ENCODE measurements around the gene ZNF878. TPM values are rescaled to one million over a fixed set of nuclear protein-coding genes. Genes with fewer than 3 reads are reported as not detected.

The ZNF878 gene
- total RNA-seq (2022) (not detected in 2 replicates), Bru-seq, nascent RNA (not detected), BruChase-seq, experiment 1, labeled RNA remaining after a 6-hour chase (not detected), BruChase-seq, experiment 2, labeled RNA remaining after a 2-hour chase (not detected)
- long read RNA-seq, result 0 reads

DNA sequence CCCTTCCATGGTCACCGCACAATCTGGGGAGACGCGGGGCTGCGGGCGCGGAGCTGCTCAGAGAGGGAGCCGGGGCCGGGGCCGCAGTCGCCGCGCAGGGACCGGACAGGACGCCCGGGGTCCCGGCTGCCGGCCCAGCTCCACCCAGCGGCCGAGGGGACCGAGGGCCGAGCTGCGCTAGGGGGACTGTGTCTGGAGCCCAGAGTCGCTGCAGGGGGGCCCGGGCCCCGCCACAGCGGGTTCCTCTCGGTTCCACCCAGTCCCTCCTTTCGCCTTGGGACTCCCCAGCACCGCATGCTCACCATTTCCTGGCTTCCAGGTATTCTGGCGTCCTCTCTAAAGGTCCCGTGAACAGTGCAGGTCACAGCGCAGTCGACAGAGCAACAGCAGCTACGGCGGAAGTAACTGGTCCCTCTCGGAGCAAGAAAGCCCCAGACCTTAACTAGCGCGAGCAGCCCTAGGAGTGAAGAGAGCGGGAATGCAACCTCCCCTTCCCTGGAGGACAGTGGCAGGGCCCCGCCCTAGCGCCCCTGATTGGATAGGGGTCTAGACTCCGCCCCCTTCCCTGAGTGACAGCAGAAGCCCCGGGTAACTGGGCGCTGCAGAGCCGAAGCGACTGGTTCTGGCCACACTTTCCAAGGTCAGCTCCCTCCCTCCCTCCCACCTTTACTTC lies at the start of gene ZNF878:
Gene ZNF878, minus strand, starts transcription at position 465 of the 673 bp plus-strand sequence. Its CDS starts 160 bp downstream, at position 305.
- no peak within 1 kb of the TSS for H3K27ac Mint-ChIP-seq (ENCODE audit: low read depth, unreplicated experiment)
- H3K27me3 Mint-ChIP-seq (ENCODE audit: insufficient read depth, unreplicated experiment), result no peaks in the 10 kb centered on the region
- intact Hi-C loops (cut with micrococcal nuclease), result no loop called here
- ChIA-PET POLR2A (no interaction called here), CTCF (no interaction called here)
- TF ChIP-seq, protein P1, sequence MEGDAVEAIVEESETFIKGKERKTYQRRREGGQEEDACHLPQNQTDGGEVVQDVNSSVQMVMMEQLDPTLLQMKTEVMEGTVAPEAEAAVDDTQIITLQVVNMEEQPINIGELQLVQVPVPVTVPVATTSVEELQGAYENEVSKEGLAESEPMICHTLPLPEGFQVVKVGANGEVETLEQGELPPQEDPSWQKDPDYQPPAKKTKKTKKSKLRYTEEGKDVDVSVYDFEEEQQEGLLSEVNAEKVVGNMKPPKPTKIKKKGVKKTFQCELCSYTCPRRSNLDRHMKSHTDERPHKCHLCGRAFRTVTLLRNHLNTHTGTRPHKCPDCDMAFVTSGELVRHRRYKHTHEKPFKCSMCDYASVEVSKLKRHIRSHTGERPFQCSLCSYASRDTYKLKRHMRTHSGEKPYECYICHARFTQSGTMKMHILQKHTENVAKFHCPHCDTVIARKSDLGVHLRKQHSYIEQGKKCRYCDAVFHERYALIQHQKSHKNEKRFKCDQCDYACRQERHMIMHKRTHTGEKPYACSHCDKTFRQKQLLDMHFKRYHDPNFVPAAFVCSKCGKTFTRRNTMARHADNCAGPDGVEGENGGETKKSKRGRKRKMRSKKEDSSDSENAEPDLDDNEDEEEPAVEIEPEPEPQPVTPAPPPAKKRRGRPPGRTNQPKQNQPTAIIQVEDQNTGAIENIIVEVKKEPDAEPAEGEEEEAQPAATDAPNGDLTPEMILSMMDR (IDR thresholded peaks at IDR 0.05; ENCODE audit: unreplicated experiment), result no peak
- H3K9me3 Mint-ChIP-seq (ENCODE audit: unreplicated experiment), result peaks cover 15% of the 10 kb centered on the region
- peak within 1 kb of the TSS; percentile 5 for H3K4me3 Mint-ChIP-seq (ENCODE audit: unreplicated experiment)
- no peaks in the 10 kb centered on the region for H3K36me3 Mint-ChIP-seq (ENCODE audit: insufficient read depth, unreplicated experiment)
- no TSS peak for BruUV-seq (replicated peaks)
- DNase-seq (ENCODE audit: unreplicated experiment), result no peak
- H3K4me1 Mint-ChIP-seq (ENCODE audit: insufficient read depth, unreplicated experiment), result no peaks in the 10 kb centered on the region

DNA sequence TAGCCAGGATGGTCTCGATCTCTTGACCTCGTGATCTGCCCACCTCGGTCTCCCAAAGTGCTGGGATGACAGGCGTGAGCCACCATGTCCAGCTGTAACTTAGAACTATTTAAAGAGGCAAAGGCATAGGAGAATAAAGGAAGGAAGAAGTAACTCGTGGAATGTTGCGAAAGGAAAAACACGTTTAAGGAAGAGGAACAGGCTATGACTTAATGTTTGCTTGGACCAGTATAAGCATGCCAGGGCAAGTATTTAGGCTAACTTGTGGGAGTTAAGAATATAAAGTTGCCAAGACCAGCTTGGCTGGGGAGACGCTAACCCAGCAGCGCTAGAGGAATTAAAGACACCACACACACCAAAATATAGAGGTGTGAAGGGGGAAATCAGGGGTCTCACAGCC lies 45.3 kb upstream of the ZNF878 start:
- Mint-ChIP-seq H3K36me3 (ENCODE audit: insufficient read depth, unreplicated experiment) (no peaks in the 10 kb centered on the region), H3K4me1 (ENCODE audit: insufficient read depth, unreplicated experiment) (no peaks in the 10 kb centered on the region), H3K27ac (ENCODE audit: low read depth, unreplicated experiment) (no peak overlapping the region), H3K4me3 (ENCODE audit: unreplicated experiment) (no peak overlapping the region), H3K27me3 (ENCODE audit: insufficient read depth, unreplicated experiment) (no peaks in the 10 kb centered on the region), H3K9me3 (ENCODE audit: unreplicated experiment) (peaks cover 24% of the 10 kb centered on the region)
- intact Hi-C loops (cut with micrococcal nuclease), result no loop called here
- ChIA-PET POLR2A (interaction anchor here (0.6 to 0.9 kb wide), 3 partner anchors 8 to 42 kb away, joined by 3 read pairs; partner anchors contain the start of gene ZNF20), CTCF (interaction anchor here (0.6 to 1.0 kb wide), 2 partner anchors 44 to 210 kb away, joined by 3 to 5 read pairs; no protein-coding TSS in a partner anchor)
- DNase-seq (ENCODE audit: unreplicated experiment), result no peak
- no TSS peak for BruUV-seq (replicated peaks)
- TF ChIP-seq, protein P1 (IDR thresholded peaks at IDR 0.05; ENCODE audit: unreplicated experiment), result no peak

DNA sequence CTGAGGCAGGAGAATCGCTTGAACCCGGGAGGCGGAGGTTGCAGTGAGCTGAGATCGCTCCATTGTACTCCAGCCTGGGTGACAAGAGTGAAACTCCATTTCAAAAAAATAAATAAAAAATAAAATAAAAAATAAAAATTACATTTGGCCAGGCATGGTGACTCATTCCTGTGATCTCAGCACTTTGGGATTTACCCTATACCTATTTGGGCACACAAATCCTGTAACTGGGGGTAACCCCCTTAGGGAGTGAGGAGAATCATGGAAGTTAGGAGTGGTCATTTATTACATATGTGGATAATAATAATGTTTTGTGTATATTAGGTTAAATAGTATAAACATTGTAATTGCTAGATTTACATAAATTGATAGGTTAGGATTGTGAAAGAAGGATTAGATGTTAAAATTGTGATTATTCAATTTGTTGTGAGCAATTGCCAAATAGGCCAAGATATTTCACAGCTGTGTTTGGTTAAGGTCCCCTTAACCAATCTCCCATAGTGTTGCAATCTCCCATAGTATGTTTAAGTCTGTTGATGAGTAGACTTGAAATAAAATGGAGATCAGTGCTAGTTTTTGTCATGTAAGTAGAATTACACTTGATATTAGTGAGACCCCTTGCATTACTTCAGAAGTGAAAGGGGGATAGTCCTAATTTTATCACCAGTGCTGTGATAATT lies 42.5 kb upstream of the ZNF878 start:
- no peaks in the 10 kb centered on the region for H3K27me3 Mint-ChIP-seq (ENCODE audit: insufficient read depth, unreplicated experiment)
- no peaks in the 10 kb centered on the region for H3K36me3 Mint-ChIP-seq (ENCODE audit: insufficient read depth, unreplicated experiment)
- no peaks in the 10 kb centered on the region for H3K4me1 Mint-ChIP-seq (ENCODE audit: insufficient read depth, unreplicated experiment)
- TF ChIP-seq, protein P1 (IDR thresholded peaks at IDR 0.05; ENCODE audit: unreplicated experiment), result no peak
- CTCF ChIA-PET, result no interaction called here
- DNase-seq (ENCODE audit: unreplicated experiment), result no peak
- H3K27ac Mint-ChIP-seq (ENCODE audit: low read depth, unreplicated experiment), result no peak overlapping the region
- H3K9me3 Mint-ChIP-seq (ENCODE audit: unreplicated experiment), result peaks cover 29% of the 10 kb centered on the region
- BruUV-seq (replicated peaks), result no TSS peak
- POLR2A ChIA-PET, result no interaction called here
- intact Hi-C loops (cut with micrococcal nuclease), result no loop called here
- no peak overlapping the region for H3K4me3 Mint-ChIP-seq (ENCODE audit: unreplicated experiment)

DNA sequence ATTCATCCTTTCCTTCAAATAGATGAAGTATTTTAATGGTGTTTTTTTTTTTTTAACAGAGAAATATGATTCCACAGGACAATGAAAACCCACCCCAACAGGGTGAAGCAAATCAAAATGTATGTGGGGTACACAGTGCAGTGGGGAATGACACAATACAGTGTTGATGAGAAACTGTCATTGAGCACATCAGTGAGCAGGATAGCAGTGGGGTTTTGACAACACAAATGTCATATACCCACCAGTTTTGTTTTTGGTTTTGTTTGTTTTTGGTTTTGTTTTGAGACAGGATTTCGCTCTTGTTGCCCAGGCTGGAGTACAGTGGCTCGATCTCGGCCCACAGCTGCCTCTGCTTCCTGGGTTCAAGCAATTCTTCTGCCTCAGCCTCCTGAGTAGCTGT lies 41.0 kb upstream of the ZNF878 start:
- CTCF ChIA-PET, result interaction anchor here (0.7 kb wide), 1 partner anchor 88 kb away, joined by 4 read pairs; no protein-coding TSS in a partner anchor
- no peak for DNase-seq (ENCODE audit: unreplicated experiment)
- Mint-ChIP-seq H3K9me3 (ENCODE audit: unreplicated experiment) (peaks cover 34% of the 10 kb centered on the region), H3K4me1 (ENCODE audit: insufficient read depth, unreplicated experiment) (no peaks in the 10 kb centered on the region), H3K36me3 (ENCODE audit: insufficient read depth, unreplicated experiment) (no peaks in the 10 kb centered on the region), H3K27ac (ENCODE audit: low read depth, unreplicated experiment) (no peak overlapping the region), H3K27me3 (ENCODE audit: insufficient read depth, unreplicated experiment) (no peaks in the 10 kb centered on the region), H3K4me3 (ENCODE audit: unreplicated experiment) (no peak overlapping the region)
- BruUV-seq (replicated peaks), result no TSS peak
- TF ChIP-seq, protein P1 (IDR thresholded peaks at IDR 0.05; ENCODE audit: unreplicated experiment), result no peak
- intact Hi-C loops (cut with micrococcal nuclease), result no loop called here
- POLR2A ChIA-PET, result no interaction called here
